Measurements from ENCODE around the gene FHOD3.
"Not testable (repeated sequence)": the region's sequence is repeated elsewhere in the genome, so short reads cannot be mapped to it uniquely, and the experiment has no call there.

The FHOD3 gene

GRCh38 chr18:36356741-36357140 lies 59.2 kb downstream of the FHOD3 start:
- H3K4me3 Mint-ChIP-seq; H3K36me3 Mint-ChIP-seq; H3K27ac Mint-ChIP-seq; DNase-seq (ENCODE audit: low spot score in 2 of 2); H3K9me3 Mint-ChIP-seq; ATAC-seq (ENCODE audit: low read depth); H3K4me1 Mint-ChIP-seq: not testable (repeated sequence)
- H3K27me3 Mint-ChIP-seq: peaks cover 11% of the 10 kb centered on the region

GRCh38 chr18:36358141-36358540 lies 60.6 kb downstream of the FHOD3 start:
- Mint-ChIP-seq H3K27me3 (peaks cover 13% of the 10 kb centered on the region), H3K9me3 (no peaks in the 10 kb centered on the region), H3K27ac (no peak overlapping the region), H3K4me3 (no peak overlapping the region), H3K4me1 (no peaks in the 10 kb centered on the region), H3K36me3 (no peaks in the 10 kb centered on the region)
- ATAC-seq (ENCODE audit: low read depth) (no peak), DNase-seq (ENCODE audit: low spot score in 2 of 2) (no peak)

DNA sequence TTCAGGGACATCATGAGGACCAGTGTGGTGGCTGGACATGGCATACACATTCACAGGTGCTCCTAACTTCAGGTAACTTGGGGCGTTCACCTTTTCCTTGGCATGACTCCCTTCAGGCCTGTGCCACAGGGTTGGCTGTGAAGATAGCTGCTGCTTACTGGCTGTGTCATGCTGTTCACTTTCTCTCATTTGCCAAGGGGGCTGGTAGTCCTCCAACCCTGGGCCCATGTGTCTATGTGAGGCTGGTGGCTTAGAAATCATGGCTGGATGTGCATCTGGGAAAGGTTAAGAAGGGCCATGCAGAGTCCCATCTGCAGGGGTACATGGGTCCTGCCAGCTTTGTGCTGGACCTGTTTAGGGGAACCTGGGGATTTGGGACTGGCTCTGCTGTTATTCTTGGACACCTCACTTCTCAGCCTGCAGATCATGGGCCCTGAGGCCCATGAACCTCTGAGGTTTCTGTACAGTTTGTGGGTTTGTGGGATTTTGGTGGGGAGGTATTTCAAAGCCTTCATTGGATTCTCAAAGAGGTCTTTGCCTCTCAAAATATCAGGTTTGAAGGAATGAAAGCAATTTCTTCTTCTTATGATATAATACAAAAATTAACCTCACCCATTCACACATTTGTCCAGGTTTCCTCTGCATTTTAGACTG lies 62.9 kb downstream of the FHOD3 start:
- H3K9me3 Mint-ChIP-seq: no peaks in the 10 kb centered on the region
- no peaks in the 10 kb centered on the region for H3K36me3 Mint-ChIP-seq
- no peaks in the 10 kb centered on the region for H3K4me1 Mint-ChIP-seq
- ATAC-seq (ENCODE audit: low read depth): no peak
- H3K27ac Mint-ChIP-seq: no peak overlapping the region
- peaks cover 15% of the 10 kb centered on the region for H3K27me3 Mint-ChIP-seq
- no peak overlapping the region for H3K4me3 Mint-ChIP-seq
- DNase-seq (ENCODE audit: low spot score in 2 of 2): no peak

- no peaks in the 10 kb centered on the region for H3K36me3 Mint-ChIP-seq
- no peak overlapping the region for H3K27ac Mint-ChIP-seq
- H3K4me1 Mint-ChIP-seq: no peaks in the 10 kb centered on the region
- no peaks in the 10 kb centered on the region for H3K9me3 Mint-ChIP-seq
- H3K27me3 Mint-ChIP-seq: peaks cover 12% of the 10 kb centered on the region
- DNase-seq (ENCODE audit: low spot score in 2 of 2) (no peak), ATAC-seq (ENCODE audit: low read depth) (no peak)
- no peak overlapping the region for H3K4me3 Mint-ChIP-seq
Measured at GRCh38 chr18:36364911-36365624, 67.6 kb downstream of the FHOD3 start.

DNA sequence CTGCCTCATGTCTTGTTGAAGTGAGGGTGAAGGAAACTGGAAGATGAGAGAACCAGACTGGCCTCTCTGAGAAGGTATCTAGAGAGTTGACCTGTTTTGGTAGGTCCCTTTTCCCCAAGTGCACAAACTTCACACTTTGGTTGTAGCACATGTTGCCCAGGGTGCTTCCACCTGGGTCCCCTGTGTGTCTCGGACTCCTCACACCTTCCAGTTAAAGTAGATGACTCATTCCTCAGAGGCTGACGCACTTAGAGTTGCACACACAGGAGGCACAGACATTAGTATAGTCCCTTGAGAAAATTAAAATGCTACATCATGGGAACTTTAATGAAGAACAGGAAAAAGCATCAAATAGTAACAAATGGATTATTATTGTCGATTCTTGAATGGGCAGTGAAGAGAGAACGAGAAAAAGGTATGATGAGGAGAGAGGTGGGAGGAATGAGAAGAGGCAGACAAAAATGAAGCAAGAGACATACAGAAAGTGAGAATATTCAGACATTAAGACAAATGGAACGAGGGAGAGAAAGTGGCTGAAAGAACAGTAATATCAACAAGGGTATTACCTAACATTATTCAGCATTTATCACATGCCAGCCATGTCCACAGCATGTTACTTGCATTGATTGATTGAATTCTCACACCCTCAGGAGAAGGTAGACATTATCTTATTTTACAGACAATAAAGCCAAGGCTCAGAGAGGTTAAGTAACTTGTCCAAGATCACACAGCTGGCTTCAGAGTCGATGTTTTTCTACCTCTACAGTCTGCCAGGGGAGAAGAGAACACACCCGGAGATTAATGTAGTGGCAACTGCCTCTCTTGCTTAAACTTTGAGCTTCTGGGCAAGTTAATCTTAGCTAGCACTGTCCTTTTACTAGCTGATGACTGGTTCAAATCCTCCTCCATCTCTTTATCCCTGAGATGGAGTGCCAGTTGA lies 68.6 kb downstream of the FHOD3 start:
- H3K4me1 Mint-ChIP-seq: no peaks in the 10 kb centered on the region
- no peak overlapping the region for H3K27ac Mint-ChIP-seq
- no peak overlapping the region for H3K4me3 Mint-ChIP-seq
- H3K36me3 Mint-ChIP-seq: no peaks in the 10 kb centered on the region
- ATAC-seq (ENCODE audit: low read depth) (no peak), DNase-seq (ENCODE audit: low spot score in 2 of 2) (no peak)
- H3K9me3 Mint-ChIP-seq: peaks cover under 1% of the 10 kb centered on the region
- H3K27me3 Mint-ChIP-seq: peaks cover 12% of the 10 kb centered on the region

DNA sequence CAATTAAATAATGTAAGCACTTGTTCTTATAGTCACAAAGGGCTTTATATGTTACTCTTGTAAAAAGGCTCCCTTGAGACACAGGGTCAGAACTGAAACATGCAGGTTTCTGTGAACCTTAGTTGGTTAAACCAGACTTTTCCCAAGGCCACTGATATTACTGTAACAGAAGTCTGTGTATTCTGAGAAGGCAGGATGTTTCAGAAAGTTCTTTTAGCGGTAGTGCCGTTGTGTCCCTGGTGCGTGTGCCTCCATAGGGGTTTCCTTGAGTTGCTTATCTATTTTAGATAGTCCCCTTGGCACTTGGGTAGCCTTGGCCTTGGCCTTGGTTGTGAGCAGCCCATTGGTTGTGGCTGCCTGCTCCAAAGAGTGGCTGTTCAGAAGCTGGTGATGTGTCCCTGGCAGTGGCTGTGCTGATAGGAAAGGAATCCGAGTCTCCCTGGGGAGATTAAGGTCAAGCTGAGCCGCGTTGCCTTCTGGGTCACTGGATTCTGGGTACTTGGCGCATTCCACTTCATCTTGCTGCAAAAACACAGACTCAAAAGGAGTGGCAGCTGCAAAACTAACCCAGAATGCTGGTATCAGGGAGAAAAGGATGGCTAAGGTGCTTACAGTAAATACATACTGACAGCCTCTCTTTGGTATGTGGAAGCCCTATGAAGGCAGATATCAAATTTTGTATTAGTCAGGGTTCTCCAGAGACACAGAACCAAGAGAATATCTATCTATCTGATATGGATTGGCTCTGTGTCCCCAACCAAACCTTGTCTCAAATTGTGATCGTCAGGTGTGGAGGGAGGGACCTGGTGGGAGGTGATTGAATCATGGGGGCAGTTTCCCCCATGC lies 69.7 kb downstream of the FHOD3 start:
- Mint-ChIP-seq H3K4me1 (no peaks in the 10 kb centered on the region), H3K36me3 (no peaks in the 10 kb centered on the region), H3K9me3 (peaks cover 1% of the 10 kb centered on the region), H3K27ac (no peak overlapping the region), H3K4me3 (no peak overlapping the region), H3K27me3 (peaks cover 14% of the 10 kb centered on the region)
- ATAC-seq (ENCODE audit: low read depth) (no peak), DNase-seq (ENCODE audit: low spot score in 2 of 2) (no peak)

GRCh38 chr18:36368889-36369288 lies 71.4 kb downstream of the FHOD3 start:
- Mint-ChIP-seq H3K36me3 (no peaks in the 10 kb centered on the region), H3K4me3 (no peak overlapping the region), H3K4me1 (no peaks in the 10 kb centered on the region), H3K27me3 (peaks cover 23% of the 10 kb centered on the region), H3K27ac (no peak overlapping the region), H3K9me3 (peaks cover 1% of the 10 kb centered on the region)
- DNase-seq (ENCODE audit: low spot score in 2 of 2): no peak
- ATAC-seq (ENCODE audit: low read depth): no peak

GRCh38 chr18:36372903-36373311 lies 75.4 kb downstream of the FHOD3 start:
- no peak overlapping the region for H3K4me3 Mint-ChIP-seq
- no peak for ATAC-seq (ENCODE audit: low read depth)
- peaks cover 18% of the 10 kb centered on the region for H3K27me3 Mint-ChIP-seq
- H3K27ac Mint-ChIP-seq: no peak overlapping the region
- no peaks in the 10 kb centered on the region for H3K4me1 Mint-ChIP-seq
- H3K36me3 Mint-ChIP-seq: no peaks in the 10 kb centered on the region
- peaks cover 1% of the 10 kb centered on the region for H3K9me3 Mint-ChIP-seq
- no peak for DNase-seq (ENCODE audit: low spot score in 2 of 2)

- Mint-ChIP-seq H3K36me3 (no peaks in the 10 kb centered on the region), H3K4me1 (no peaks in the 10 kb centered on the region), H3K27me3 (peaks cover 18% of the 10 kb centered on the region), H3K4me3 (no peak overlapping the region), H3K27ac (no peak overlapping the region), H3K9me3 (peaks cover 1% of the 10 kb centered on the region)
- DNase-seq (ENCODE audit: low spot score in 2 of 2) (no peak), ATAC-seq (ENCODE audit: low read depth) (no peak)
Measured at GRCh38 chr18:36374262-36374661, 76.7 kb downstream of the FHOD3 start.

DNA sequence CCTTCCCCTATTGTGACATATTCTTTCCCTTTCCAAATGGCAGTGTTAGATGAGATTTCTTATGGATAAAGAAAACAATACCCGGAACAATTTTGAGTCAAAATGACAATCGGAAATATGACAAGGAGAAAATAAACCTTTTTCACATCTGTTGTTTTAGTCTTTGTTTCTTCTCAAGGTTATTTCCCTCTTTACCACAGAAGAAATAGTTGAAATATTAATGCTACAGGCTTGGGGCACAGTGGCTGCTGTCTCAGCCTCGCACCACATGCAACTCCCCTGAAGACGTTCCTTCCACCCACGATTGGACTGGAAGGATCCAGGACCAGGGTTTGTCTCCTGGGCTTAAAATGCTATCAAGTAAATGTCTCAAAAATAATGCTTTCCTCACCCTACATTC lies 77.6 kb downstream of the FHOD3 start:
- Mint-ChIP-seq H3K9me3 (peaks cover 1% of the 10 kb centered on the region), H3K4me1 (no peaks in the 10 kb centered on the region), H3K27ac (no peak overlapping the region), H3K27me3 (peaks cover 18% of the 10 kb centered on the region), H3K4me3 (no peak overlapping the region), H3K36me3 (no peaks in the 10 kb centered on the region)
- ATAC-seq (ENCODE audit: low read depth) (no peak), DNase-seq (ENCODE audit: low spot score in 2 of 2) (no peak)

GRCh38 chr18:36376361-36376760 lies 78.8 kb downstream of the FHOD3 start:
- Mint-ChIP-seq H3K36me3 (no peaks in the 10 kb centered on the region), H3K9me3 (no peaks in the 10 kb centered on the region), H3K27ac (no peak overlapping the region), H3K27me3 (peaks cover 19% of the 10 kb centered on the region), H3K4me3 (no peak overlapping the region), H3K4me1 (no peaks in the 10 kb centered on the region)
- ATAC-seq (ENCODE audit: low read depth) (no peak), DNase-seq (ENCODE audit: low spot score in 2 of 2) (no peak)

GRCh38 chr18:36377626-36378025 lies 80.1 kb downstream of the FHOD3 start:
- Mint-ChIP-seq H3K36me3 (no peaks in the 10 kb centered on the region), H3K4me3 (no peak overlapping the region), H3K4me1 (no peaks in the 10 kb centered on the region), H3K27ac (no peak overlapping the region), H3K9me3 (no peaks in the 10 kb centered on the region), H3K27me3 (peaks cover 16% of the 10 kb centered on the region)
- DNase-seq (ENCODE audit: low spot score in 2 of 2) (no peak), ATAC-seq (ENCODE audit: low read depth) (no peak)

DNA sequence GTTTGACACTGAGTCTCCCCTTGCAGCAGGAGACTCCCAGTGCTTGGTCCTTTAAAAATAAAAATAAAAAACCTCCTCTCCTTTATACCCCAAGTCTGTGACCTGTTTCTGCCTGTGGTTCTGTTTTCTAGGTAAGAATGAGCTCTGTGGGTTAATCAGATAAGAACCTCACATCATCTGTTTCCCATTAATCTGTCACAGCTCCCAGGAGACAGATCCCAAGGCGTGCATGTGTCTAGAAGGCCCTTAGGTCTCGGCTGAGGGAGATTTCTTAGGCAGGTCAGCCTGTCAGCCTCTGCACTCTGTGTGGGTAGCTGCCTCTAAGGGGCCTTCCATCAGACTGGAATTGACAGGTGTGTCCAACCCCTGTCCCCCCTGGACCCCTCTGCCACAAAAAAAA lies 80.7 kb downstream of the FHOD3 start:
- Mint-ChIP-seq H3K27ac (no peak overlapping the region), H3K9me3 (no peaks in the 10 kb centered on the region), H3K27me3 (peaks cover 12% of the 10 kb centered on the region), H3K4me1 (no peaks in the 10 kb centered on the region), H3K36me3 (no peaks in the 10 kb centered on the region), H3K4me3 (no peak overlapping the region)
- ATAC-seq (ENCODE audit: low read depth) (no peak), DNase-seq (ENCODE audit: low spot score in 2 of 2) (no peak)
